Activated CD4-positive, alpha-beta T cell treated with anti-CD3 and anti-CD28 coated beads, Interleukin-2, amount 10 ng/mL, durations not matched to agents 7 days and 5 days (primary cell): ENCODE data around the gene CPNE1. TPM values are rescaled to one million over a fixed set of nuclear protein-coding genes. Genes with fewer than 3 reads are reported as not detected.
"Not testable (repeated sequence)": the region's sequence is repeated elsewhere in the genome, so short reads cannot be mapped to it uniquely, and the experiment has no call there.

Experiments
- CTCF ChIA-PET: fragments of 350-600 bp; sonication (Branson Sonifier 250); formaldehyde crosslinking; loops from one replicate; lab custom pipeline; 2021; ENCODE audit warnings: antibody characterized with exemption; lab: Charles Lee
- POLR2A ChIA-PET: fragments of 350-600 bp; sonication (Branson Sonifier 250); formaldehyde crosslinking; loops from one replicate; lab custom pipeline; 2021; ENCODE audit warnings: antibody characterized with exemption; lab: Charles Lee
- DNase-seq: peaks from one replicate; pipeline ENCODE4 v3.0.0-alpha.2; 2020
- H3K27ac Mint-ChIP-seq: one replicate; pipeline ENCODE4 v1.8.0; 2021; ENCODE audit warnings: mild to moderate bottlenecking, moderate library complexity, mixed read lengths
- H3K27me3 Mint-ChIP-seq: one replicate; pipeline ENCODE4 v1.8.0; 2021; ENCODE audit warnings: mixed read lengths
- H3K36me3 Mint-ChIP-seq: one replicate; pipeline ENCODE4 v1.8.0; 2021; ENCODE audit warnings: low read depth, mixed read lengths
- H3K4me1 Mint-ChIP-seq: one replicate; pipeline ENCODE4 v1.8.0; 2021; ENCODE audit warnings: mixed read lengths
- H3K4me3 Mint-ChIP-seq: one replicate; pipeline ENCODE4 v1.8.0; 2021; ENCODE audit warnings: mild to moderate bottlenecking, moderate library complexity, mixed read lengths
- H3K9me3 Mint-ChIP-seq: one replicate; pipeline ENCODE4 v1.8.0; 2021; ENCODE audit warnings: mixed read lengths
- total RNA-seq, 2 experiments: library from RNA; stranded (reverse); gene quantifications; one replicate each; pipeline ENCODE4 v1.2.3, GENCODE V29; 2021

The CPNE1 gene
- total RNA-seq, 2 experiments from 2014 or later = 252 to 256 TPM

- Mint-ChIP-seq H3K4me1 (peaks cover 29% of the 10 kb centered on the region), H3K4me3 (no peak overlapping the region), H3K27me3 (no peaks in the 10 kb centered on the region), H3K9me3 (no peaks in the 10 kb centered on the region), H3K27ac (no peak overlapping the region), H3K36me3 (peaks cover 20% of the 10 kb centered on the region)
- CTCF ChIA-PET = no interaction called here
- POLR2A ChIA-PET = no interaction called here
- no peak for DNase-seq
Observed at GRCh38 chr20:35695245-35695749, 30.6 kb upstream of the CPNE1 start.

- ChIA-PET POLR2A (no interaction called here), CTCF (interaction anchor here (0.6 to 1.5 kb wide), 5 partner anchors 9 to 775 kb away, joined by 3 to 5 read pairs (median 3); partner anchors contain the start of gene ROMO1)
- no peak for DNase-seq
- Mint-ChIP-seq H3K36me3 (peaks cover 29% of the 10 kb centered on the region), H3K27me3 (no peaks in the 10 kb centered on the region), H3K4me1 (peaks cover 2% of the 10 kb centered on the region), H3K4me3 (no peak overlapping the region), H3K9me3 (peaks cover 3% of the 10 kb centered on the region), H3K27ac (no peak overlapping the region)
Observed at GRCh38 chr20:35690265-35690664, 25.6 kb upstream of the CPNE1 start.

GRCh38 chr20:35686872-35687271, 22.2 kb upstream of the CPNE1 start:
- DNase-seq, H3K27me3 Mint-ChIP-seq, H3K4me3 Mint-ChIP-seq, H3K27ac Mint-ChIP-seq, H3K9me3 Mint-ChIP-seq, POLR2A ChIA-PET, H3K4me1 Mint-ChIP-seq: not testable (repeated sequence)
- CTCF ChIA-PET = interaction anchor here (0.6 to 1.6 kb wide), 5 partner anchors 12 to 28 kb away, joined by 3 to 4 read pairs (median 4); no protein-coding TSS in a partner anchor
- H3K36me3 Mint-ChIP-seq = peaks cover 24% of the 10 kb centered on the region

- H3K27ac Mint-ChIP-seq, DNase-seq, POLR2A ChIA-PET, H3K4me3 Mint-ChIP-seq, H3K9me3 Mint-ChIP-seq, H3K27me3 Mint-ChIP-seq, H3K4me1 Mint-ChIP-seq: not testable (repeated sequence)
- H3K36me3 Mint-ChIP-seq = peaks cover 28% of the 10 kb centered on the region
- CTCF ChIA-PET = interaction anchor here (1.2 to 1.6 kb wide), 3 partner anchors 14 to 21 kb away, joined by 3 to 4 read pairs (median 4); no protein-coding TSS in a partner anchor
Observed at GRCh38 chr20:35685368-35685767, 20.7 kb upstream of the CPNE1 start.

GRCh38 chr20:35681960-35682359, 17.3 kb upstream of the CPNE1 start:
- Mint-ChIP-seq H3K36me3 (peaks cover 15% of the 10 kb centered on the region), H3K4me3 (no peak overlapping the region), H3K27ac (no peak overlapping the region)

GRCh38 chr20:35680452-35681183, 15.9 kb upstream of the CPNE1 start:
- Mint-ChIP-seq H3K27ac (peak overlapping the region; percentile 74), H3K4me1 (peaks cover 4% of the 10 kb centered on the region), H3K27me3 (no peaks in the 10 kb centered on the region), H3K4me3 (no peak overlapping the region), H3K9me3 (no peaks in the 10 kb centered on the region), H3K36me3 (peaks cover 11% of the 10 kb centered on the region)
- ChIA-PET POLR2A (no interaction called here), CTCF (no interaction called here)
- DNase-seq = no peak

More at GRCh38 chr20:35681960-35682359, 17.3 kb upstream of the CPNE1 start:
- ChIA-PET CTCF (no interaction called here), POLR2A (no interaction called here)
- Mint-ChIP-seq H3K9me3 (no peaks in the 10 kb centered on the region), H3K4me1 (peaks cover 4% of the 10 kb centered on the region), H3K27me3 (no peaks in the 10 kb centered on the region)
- no peak for DNase-seq

GRCh38 chr20:35674921-35675320, 10.2 kb upstream of the CPNE1 start:
- Mint-ChIP-seq H3K27me3 (no peaks in the 10 kb centered on the region), H3K9me3 (no peaks in the 10 kb centered on the region), H3K27ac (no peak overlapping the region), H3K4me3 (no peak overlapping the region), H3K4me1 (no peaks in the 10 kb centered on the region), H3K36me3 (peaks cover 28% of the 10 kb centered on the region)
- no peak for DNase-seq
- POLR2A ChIA-PET = no interaction called here
- CTCF ChIA-PET = no interaction called here

DNA sequence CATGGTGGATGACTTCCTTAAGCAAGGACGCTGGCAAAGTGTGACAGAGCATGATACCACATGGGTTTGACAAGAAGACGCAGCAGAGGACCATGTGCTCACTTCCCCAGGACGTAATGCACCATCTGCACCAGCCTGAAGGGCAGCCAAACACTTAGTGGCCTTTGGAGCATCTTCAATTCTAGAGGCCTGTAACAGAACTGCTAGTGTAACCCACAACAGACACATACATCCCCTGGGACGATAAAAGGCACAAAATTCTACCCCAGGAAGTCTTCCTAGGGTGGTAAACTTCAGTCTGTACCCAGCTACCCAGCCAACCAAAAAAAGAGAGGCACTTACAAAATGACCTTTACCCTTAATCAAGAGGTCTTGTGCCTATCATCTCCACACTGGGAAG, 9.2 kb upstream of the CPNE1 start:
- no peak overlapping the region for H3K27ac Mint-ChIP-seq
- no peaks in the 10 kb centered on the region for H3K9me3 Mint-ChIP-seq
- ChIA-PET POLR2A (no interaction called here), CTCF (interaction anchor here (0.6 kb wide), 1 partner anchor 22 kb away, joined by 3 read pairs; no protein-coding TSS in a partner anchor)
- H3K4me1 Mint-ChIP-seq = no peaks in the 10 kb centered on the region
- DNase-seq = no peak
- peaks cover 35% of the 10 kb centered on the region for H3K36me3 Mint-ChIP-seq
- H3K4me3 Mint-ChIP-seq = no peak overlapping the region
- no peaks in the 10 kb centered on the region for H3K27me3 Mint-ChIP-seq

GRCh38 chr20:35669681-35670080, 5.0 kb upstream of the CPNE1 start:
- no peaks in the 10 kb centered on the region for H3K9me3 Mint-ChIP-seq
- peaks cover 38% of the 10 kb centered on the region for H3K36me3 Mint-ChIP-seq
- CTCF ChIA-PET = interaction anchor here (1.1 to 1.7 kb wide), 3 partner anchors 15 to 206 kb away, joined by 3 to 4 read pairs (median 4); no protein-coding TSS in a partner anchor
- no peak for DNase-seq
- no peak overlapping the region for H3K27ac Mint-ChIP-seq
- POLR2A ChIA-PET = interaction anchor here (0.7 kb wide), 1 partner anchor 64 kb away, joined by 3 read pairs; no protein-coding TSS in a partner anchor
- no peaks in the 10 kb centered on the region for H3K27me3 Mint-ChIP-seq
- no peak overlapping the region for H3K4me3 Mint-ChIP-seq
- peaks cover 5% of the 10 kb centered on the region for H3K4me1 Mint-ChIP-seq

- H3K9me3 Mint-ChIP-seq = no peaks in the 10 kb centered on the region
- no peak overlapping the region for H3K27ac Mint-ChIP-seq
- H3K27me3 Mint-ChIP-seq = no peaks in the 10 kb centered on the region
- H3K4me1 Mint-ChIP-seq = peaks cover 5% of the 10 kb centered on the region
- no peak for DNase-seq
- no peak overlapping the region for H3K4me3 Mint-ChIP-seq
- POLR2A ChIA-PET = interaction anchor here (0.7 kb wide), 1 partner anchor 65 kb away, joined by 3 read pairs; no protein-coding TSS in a partner anchor
- peaks cover 38% of the 10 kb centered on the region for H3K36me3 Mint-ChIP-seq
- CTCF ChIA-PET = interaction anchor here (1.1 to 1.7 kb wide), 4 partner anchors 9 to 206 kb away, joined by 3 to 4 read pairs (median 4); no protein-coding TSS in a partner anchor
Observed at GRCh38 chr20:35669221-35669620, 4.5 kb upstream of the CPNE1 start.

DNA sequence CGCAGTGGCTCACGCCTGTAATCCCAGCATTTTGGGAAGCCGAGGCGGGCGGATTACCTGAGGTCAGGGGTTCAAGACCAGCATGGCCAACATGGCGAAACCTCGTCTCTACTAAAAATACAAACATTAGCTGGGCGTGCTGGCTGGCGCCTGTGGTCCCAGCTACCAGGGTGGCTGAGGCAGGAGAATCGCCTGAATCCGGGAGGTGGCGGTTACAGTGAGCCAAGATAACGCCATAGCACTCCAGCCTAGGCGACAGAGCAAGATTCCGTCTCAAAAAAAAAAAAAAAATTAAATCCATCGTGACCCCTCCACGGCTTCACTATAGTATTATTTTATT, 1.2 kb upstream of the CPNE1 start:
- Mint-ChIP-seq H3K9me3 (no peaks in the 10 kb centered on the region), H3K27me3 (no peaks in the 10 kb centered on the region), H3K36me3 (peaks cover 44% of the 10 kb centered on the region), H3K27ac (peak overlapping the region; percentile 79), H3K4me3 (peak overlapping the region; percentile 40), H3K4me1 (peaks cover 29% of the 10 kb centered on the region)
- ChIA-PET CTCF (interaction anchor here (0.6 to 1.9 kb wide), 5 partner anchors 24 to 163 kb away, joined by 3 to 10 read pairs (median 4); no protein-coding TSS in a partner anchor), POLR2A (no interaction called here)
- no peak for DNase-seq

- H3K9me3 Mint-ChIP-seq = no peaks in the 10 kb centered on the region
- peaks cover 37% of the 10 kb centered on the region for H3K36me3 Mint-ChIP-seq
- H3K27ac Mint-ChIP-seq = peak overlapping the region; percentile 99
- CTCF ChIA-PET = interaction anchor here (0.6 to 2.2 kb wide), 8 partner anchors 9 to 201 kb away, joined by 3 to 7 read pairs (median 3); partner anchors contain the start of gene RBM39
- peak; percentile 76 for DNase-seq
- peaks cover 49% of the 10 kb centered on the region for H3K4me1 Mint-ChIP-seq
- POLR2A ChIA-PET = interaction anchor here (0.9 to 1.4 kb wide), 5 partner anchors 46 to 290 kb away, joined by 3 to 9 read pairs (median 6); partner anchors contain the start of genes RBM39, SCAND1 and SPAG4
- H3K27me3 Mint-ChIP-seq = no peaks in the 10 kb centered on the region
- peak overlapping the region; percentile 98 for H3K4me3 Mint-ChIP-seq
Observed at GRCh38 chr20:35663516-35664465, 909 bp downstream of the CPNE1 start.
